DND-41 (cell line): Measurements from ENCODE around the gene GABRB3.

ENCODE experiments used
- EZH2 ChIP-seq: IDR thresholded peaks from 3 replicates; pipeline ENCODE4 v1.6.1; 2012; ENCODE audit warnings: borderline replicate concordance, low read depth, mild to moderate bottlenecking, moderate library complexity, low read length, inconsistent platforms; ENCODE audit not compliant: severe bottlenecking
- TF ChIP-seq, protein P1 (sequence below): IDR thresholded peaks from 2 replicates; pipeline ENCODE4 v1.5.1; 2012; ENCODE audit warnings: borderline replicate concordance, low read length, moderate library complexity, mild to moderate bottlenecking; ENCODE audit not compliant: poor library complexity, severe bottlenecking; ENCODE audit errors: extremely low read depth

DNA sequence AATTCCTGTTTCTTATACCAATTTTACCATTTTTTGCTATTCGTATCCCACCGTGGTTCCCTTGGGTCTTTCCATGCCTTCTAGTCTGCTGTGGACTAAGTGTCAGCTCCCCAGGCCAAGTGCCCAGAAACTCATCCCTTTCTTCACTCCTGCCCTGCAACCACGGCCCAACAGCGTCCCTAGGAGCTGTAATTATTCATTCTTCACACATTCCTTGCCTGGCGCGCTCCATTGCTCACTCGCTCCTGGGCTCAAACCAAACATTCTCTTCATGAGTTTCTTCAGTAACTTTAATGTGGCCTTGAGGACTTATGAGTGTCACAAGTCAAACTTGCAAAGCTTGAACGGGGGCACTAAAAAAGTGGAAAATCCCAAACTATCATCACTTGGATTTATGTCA lies 15.7 kb downstream of the GABRB3 start:
- TF ChIP-seq, protein P1, sequence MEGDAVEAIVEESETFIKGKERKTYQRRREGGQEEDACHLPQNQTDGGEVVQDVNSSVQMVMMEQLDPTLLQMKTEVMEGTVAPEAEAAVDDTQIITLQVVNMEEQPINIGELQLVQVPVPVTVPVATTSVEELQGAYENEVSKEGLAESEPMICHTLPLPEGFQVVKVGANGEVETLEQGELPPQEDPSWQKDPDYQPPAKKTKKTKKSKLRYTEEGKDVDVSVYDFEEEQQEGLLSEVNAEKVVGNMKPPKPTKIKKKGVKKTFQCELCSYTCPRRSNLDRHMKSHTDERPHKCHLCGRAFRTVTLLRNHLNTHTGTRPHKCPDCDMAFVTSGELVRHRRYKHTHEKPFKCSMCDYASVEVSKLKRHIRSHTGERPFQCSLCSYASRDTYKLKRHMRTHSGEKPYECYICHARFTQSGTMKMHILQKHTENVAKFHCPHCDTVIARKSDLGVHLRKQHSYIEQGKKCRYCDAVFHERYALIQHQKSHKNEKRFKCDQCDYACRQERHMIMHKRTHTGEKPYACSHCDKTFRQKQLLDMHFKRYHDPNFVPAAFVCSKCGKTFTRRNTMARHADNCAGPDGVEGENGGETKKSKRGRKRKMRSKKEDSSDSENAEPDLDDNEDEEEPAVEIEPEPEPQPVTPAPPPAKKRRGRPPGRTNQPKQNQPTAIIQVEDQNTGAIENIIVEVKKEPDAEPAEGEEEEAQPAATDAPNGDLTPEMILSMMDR, result no peak
- no peak for TF ChIP-seq EZH2
